ENCODE measurements around the gene CRB2.

CRB2 gene

GRCh38 chr9:123406691-123407216 is 50.8 kb downstream of the CRB2 start:
- TF ChIP-seq CTCF (IDR thresholded peaks at IDR 0.05), result no peak
- H3K4me3 ChIP-seq, result no peak overlapping the region
- no peak for DNase-seq (ENCODE audit: low spot score)
- H3K27ac ChIP-seq, result no peak overlapping the region

- no peak for TF ChIP-seq CTCF (IDR thresholded peaks at IDR 0.05)
- no peak overlapping the region for H3K27ac ChIP-seq
- H3K4me3 ChIP-seq, result no peak overlapping the region
- no peak for DNase-seq (ENCODE audit: low spot score)
Observed at GRCh38 chr9:123407217-123407851, 51.3 kb downstream of the CRB2 start.

- Histone ChIP-seq H3K27ac (no peak overlapping the region), H3K4me3 (no peak overlapping the region)
- no peak for DNase-seq (ENCODE audit: low spot score)
- no peak for TF ChIP-seq CTCF (IDR thresholded peaks at IDR 0.05)
Observed at GRCh38 chr9:123408313-123409262, 52.6 kb downstream of the CRB2 start.

GRCh38 chr9:123410281-123410910 is 54.4 kb downstream of the CRB2 start:
- DNase-seq (ENCODE audit: low spot score), result no peak
- TF ChIP-seq CTCF (IDR thresholded peaks at IDR 0.05), result no peak
- H3K27ac ChIP-seq, result no peak overlapping the region

GRCh38 chr9:123411191-123411590 is 55.2 kb downstream of the CRB2 start:
- Histone ChIP-seq H3K27ac (no peak overlapping the region), H3K4me3 (no peak overlapping the region)
- no peak for TF ChIP-seq CTCF (IDR thresholded peaks at IDR 0.05)
- DNase-seq (ENCODE audit: low spot score), result no peak

More at GRCh38 chr9:123410281-123410910, 54.4 kb downstream of the CRB2 start:
- no peak overlapping the region for H3K4me3 ChIP-seq

- no peak for DNase-seq (ENCODE audit: low spot score)
- no peak for TF ChIP-seq CTCF (IDR thresholded peaks at IDR 0.05)
- H3K27ac ChIP-seq, result no peak overlapping the region
- no peak overlapping the region for H3K4me3 ChIP-seq
Observed at GRCh38 chr9:123411636-123412035, 55.6 kb downstream of the CRB2 start.

Data from coronary artery (tissue), 2 donors.